ENCODE data around the gene COPS9.

The COPS9 gene

GRCh38 chr2:240134956-240135520 is 1.1 kb downstream of the COPS9 start:
- DNase-seq (ENCODE audit: low read depth) = no peak

DNA sequence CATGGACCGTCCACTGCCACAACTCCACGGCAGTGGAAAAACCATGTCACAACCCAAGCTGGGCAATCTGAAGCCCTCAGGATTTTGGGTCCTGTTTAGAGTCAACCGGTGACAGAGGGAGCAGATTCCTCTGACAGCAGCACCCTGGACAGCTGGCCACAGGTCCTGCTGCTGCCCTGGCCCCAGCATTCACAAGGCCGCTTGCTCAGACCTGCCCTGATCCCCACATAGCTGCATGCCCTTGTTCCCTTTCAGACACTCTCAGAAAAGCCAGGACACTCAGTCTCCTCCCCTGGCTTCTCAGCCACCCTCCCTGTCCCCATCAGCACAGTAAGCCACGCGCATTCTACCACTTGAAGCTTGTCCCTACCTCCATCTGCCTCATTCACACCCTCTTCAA is 1.6 kb downstream of the COPS9 start:
- DNase-seq (ENCODE audit: low read depth) = no peak

DNA sequence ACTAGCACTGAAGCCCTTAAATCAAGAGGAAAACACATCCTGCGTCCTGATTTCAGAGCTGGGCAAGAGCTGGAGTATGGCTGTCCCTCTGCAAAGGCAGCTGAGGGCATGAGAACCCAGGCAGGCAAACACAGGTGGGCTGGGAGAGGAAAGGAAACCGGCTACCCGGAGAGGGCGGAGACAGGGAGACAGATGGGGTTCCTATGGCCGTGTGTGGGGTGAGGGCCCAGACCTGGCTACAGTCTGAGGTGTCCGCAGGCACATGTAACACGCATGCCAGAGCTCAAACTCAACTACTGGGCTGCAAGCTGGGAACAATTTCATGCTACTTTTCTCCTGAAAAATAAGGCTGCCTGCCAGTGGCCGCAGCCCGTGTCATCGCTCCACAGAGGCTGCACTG is 2.7 kb downstream of the COPS9 start:
- DNase-seq (ENCODE audit: low read depth) = no peak

DNA sequence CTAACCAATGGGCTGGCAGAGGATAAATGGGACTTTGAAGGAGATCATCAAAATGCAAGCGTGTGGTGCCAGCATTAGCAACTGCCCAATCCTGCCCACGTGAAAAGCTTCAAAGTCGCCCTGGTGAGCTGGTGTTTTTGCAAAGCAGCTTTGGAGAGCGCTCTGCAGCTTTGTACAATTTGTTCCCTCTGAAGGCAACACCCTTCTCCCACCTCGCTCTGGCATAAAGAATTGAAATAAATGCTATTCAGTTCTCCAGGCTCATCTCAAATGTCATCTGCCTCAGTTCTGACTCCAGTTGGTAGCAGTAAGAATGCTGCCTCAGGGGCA is 3.5 kb downstream of the COPS9 start:
- no peak for DNase-seq (ENCODE audit: low read depth)

DNA sequence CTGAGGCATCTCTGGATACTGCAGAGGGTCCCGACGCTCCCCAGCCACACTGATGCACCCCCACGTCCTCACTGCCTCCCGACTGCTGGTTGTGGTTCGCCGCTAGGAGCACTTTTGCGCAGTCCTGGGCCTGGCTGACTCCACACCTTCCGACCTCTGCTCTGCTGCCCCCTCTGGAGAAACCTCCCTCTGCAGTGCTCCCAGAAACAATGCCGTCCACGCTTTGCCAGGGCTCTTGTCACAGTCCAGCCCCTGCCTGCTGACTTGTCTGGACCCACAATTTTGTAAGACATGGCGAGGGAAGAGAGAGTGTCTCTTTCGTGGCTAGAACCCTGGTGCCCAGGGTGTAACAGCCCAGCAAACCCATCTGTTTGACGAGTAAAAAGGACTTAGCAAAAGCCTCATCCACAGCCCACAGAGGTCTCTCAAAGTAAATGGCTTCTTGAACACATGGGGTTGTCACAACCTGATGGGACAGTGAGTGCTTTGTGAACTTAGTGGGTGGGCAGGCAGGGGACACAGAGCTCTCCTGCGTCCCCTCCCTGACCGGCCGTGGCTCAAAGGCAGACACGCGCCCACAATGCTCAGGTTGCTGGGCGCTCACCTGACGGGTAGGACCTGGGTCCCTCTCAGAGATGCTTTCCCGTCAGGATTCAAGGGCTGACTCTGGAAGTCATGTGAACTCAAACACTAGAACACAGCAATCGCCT is 4.0 kb downstream of the COPS9 start:
- no peak for DNase-seq (ENCODE audit: low read depth)

DNA sequence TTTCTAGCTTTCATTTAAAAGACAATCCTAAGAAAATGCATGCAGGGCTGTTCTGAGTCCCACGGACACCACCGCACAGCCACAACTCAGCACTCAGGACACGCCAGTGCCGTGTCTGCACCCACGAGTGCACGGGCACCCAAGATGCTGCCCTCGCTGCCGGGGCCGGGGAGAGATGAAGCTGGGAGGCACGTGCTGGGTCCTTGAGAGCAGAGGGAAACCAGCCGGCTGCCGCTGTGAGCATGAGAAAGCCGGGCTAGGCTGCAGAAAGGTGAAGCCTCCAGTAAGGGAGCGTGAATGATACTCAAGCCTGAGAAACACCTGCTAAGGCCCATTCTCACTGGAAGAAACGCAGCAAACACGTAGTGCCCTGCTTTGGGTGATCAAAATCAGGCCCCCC is 4.8 kb downstream of the COPS9 start:
- no peak for DNase-seq (ENCODE audit: low read depth)

DNA sequence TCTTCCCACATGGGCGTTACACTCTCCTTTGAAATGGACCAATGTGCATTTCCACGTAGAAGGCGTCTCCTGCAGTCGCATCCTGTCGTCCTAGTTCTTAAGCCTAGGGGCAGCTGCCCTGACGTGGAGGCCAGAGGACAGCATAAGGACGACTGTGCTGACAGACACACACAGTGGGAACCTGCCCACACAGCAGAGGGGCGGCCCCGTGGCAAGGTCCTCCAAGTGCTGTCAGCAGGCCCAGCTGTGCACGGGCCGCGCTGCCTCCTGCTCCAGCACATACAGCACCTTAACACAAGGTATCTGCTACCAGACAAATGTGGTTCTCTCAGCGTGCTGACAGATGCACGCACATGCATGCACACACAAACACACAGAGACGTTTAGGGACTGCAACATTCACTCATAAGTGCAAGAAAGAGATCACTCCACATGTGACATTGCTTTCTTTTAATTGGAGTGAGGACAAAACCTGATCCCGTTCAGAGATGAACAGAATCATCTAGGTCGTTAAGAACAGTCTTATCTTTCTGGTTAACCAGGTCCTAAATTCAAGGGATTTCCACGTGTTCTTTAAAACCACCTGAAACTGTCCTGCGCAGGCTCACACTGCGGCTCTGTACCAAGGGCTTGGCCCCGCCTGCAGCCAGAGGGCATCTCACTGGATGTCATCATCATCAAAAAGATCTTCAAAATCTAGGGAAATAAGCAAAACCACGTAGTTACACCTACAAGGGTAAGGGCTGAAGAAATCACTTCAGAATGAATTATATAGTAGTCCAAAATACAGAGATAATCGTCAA is 5.5 kb downstream of the COPS9 start:
- no peak for DNase-seq (ENCODE audit: low read depth)

GRCh38 chr2:240129731-240130392 is 6.2 kb downstream of the COPS9 start:
- DNase-seq (ENCODE audit: low read depth) = no peak

GRCh38 chr2:240129311-240129710 is 6.8 kb downstream of the COPS9 start:
- DNase-seq (ENCODE audit: low read depth) = no peak

DNA sequence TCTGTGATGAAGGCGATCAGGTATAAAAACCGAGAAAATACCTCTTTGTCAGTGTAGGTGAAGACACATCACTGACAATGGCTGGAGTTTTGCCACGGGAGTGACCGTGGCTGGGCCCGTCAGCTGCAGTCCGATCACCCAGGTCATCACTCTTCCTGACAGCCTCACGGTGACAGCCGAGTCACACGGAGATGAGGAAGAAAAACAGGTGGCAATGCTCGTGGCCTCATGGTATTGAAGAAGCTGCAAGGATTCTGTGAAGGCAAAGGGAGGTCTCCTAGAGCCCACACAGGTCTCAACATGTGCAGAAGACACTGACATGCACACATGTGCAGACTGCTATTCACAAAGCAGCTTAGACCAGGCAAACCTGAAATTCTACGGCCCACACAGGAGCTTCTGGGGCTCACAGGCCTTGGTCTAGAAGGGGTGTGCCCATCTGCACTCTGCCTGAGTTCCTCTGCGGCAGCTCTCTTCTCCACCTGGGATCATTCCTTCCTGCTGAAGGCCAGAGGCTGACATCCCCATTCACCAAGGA is 7.4 kb downstream of the COPS9 start:
- no peak for DNase-seq (ENCODE audit: low read depth)

DNA sequence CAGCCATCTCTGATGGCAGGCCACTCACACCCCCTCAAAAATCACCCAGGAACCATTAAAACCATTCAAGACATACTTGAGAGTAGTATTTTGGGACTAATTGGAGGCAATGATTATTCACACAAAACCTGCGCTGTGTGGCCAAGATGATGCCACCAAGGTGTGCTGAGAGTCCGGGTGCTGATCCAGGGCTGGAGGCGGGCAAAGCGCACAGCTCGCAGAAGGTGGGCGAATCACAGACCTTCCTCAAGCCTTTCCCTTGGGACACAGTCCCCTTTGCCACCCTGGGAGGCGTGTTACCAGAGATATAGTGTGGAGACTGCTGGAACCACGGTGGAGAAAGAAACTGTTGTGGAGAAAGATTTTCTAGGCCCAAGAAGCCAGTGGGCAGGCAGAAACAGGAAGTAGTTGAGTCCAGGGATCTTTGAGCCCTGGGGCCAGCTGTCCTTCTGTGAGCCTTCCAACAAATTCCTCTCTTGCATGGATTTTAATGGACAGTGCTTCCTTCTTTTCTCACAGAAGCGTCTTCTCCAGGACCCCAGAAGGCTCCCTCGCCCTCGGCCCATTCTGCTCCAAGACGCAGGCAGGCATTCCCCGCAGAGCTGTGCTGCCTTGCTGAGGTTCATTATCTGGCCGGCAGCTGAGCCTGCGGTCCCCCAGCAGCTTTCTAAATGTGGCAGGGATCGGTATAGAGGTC is 8.0 kb downstream of the COPS9 start:
- no peak for DNase-seq (ENCODE audit: low read depth)

DNA sequence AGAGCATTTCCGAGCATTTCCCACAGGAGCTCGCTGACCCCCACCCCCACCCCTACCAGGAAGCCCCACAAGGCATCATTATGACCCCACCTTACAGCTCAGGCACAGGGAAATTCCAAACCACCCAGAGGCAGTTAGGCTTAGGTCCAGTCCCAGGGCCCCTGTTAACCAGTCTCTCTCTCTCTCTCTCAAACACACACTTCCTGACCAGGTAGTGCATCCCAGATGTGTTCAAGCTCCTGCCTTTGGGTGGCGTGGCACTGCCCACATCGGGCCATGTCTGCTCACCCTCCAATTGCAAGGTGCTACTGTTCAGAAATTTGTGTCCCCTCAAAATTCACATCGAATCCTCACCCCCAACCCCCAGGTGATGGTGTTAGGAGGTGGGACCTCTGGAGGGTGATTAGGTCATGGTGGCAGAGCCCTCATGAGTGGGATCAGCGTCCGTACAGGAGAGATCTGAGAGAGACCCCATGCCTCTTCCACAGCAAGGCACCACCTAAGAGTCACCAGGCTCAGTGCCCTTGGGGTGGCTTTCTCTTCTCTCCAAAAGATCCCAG is 8.8 kb downstream of the COPS9 start:
- no peak for DNase-seq (ENCODE audit: low read depth)

- DNase-seq (ENCODE audit: low read depth) = no peak
Observed at GRCh38 chr2:240126731-240127130, 9.4 kb downstream of the COPS9 start.

GRCh38 chr2:240125742-240126141 is 10.4 kb downstream of the COPS9 start:
- DNase-seq (ENCODE audit: low read depth) = no peak

DNA sequence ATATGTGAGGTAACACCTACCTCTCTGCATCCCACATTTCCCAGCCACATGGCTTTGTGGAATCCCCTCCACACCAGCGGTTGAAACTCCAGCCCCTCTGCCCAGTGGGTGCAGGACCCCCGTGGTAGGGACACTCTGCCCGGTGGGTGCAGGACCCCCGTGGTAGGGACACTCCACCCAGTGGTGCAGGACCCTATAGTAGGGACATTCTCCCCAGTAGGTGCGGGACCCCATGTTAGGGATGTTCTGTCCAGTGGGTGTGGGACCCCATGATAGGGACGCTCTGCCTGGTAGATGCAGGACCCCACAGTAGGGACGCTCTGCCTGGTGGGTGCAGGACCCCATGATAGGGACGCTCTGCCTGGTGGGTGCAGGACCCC is 11.5 kb downstream of the COPS9 start:
- DNase-seq (ENCODE audit: low read depth) = no peak

DNA sequence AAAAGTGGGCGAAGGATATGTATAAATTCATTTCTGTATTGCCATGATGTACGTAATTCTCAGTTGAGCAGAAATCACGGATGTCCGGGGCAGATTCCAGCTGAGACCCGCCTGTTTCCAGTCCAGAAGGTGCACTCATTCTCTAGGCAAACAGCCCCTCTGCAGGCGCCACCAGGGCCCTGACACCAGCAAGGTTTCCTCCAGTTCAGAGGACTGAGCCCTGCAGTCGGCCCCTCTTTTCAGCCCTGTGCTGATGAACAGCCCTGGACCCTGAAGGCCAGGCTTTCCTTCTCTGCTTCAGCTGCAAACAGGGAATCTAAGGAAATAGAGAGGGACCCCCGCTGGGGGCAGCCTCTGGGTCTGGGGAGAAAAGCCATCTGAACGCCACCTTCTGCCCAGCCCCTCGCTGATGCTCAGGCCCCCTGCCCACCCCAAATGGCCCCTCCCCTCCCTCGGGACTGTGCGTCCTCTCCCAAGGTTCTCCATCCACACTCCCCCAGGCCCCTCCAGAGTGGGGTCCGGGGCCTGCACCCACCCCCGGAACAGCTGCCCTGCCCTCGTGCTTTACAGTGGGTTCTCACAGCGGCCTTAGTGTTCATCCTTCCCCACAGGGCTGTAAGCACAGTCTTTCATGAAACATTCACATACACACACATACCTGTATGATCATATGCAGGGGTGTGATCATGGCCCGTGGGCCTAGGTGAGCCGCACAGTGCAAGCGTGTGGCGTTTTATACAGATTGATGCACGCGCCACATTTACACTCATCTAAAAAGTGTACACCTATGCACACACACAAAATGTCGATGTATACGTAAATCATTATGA is 12.1 kb downstream of the COPS9 start:
- DNase-seq (ENCODE audit: low read depth) = no peak

DNA sequence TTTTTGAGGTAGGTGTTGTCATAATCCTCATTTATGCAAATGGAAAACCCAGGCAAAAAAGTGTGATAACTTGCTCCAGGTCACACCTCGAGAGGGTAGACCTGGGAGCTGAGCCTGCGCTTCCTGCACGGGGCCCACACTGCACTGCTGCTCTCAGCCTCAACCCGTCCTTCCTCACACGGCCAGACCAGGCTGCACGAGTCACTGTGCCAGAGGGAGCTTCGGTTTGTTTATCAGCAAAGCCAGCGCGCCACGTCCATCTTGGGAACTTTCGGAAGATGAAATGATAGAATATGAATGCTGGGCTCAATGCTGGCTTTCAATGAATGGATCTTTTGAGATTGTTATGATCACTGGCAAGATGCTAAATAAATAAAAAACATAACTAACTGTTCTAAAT is 14.4 kb downstream of the COPS9 start:
- no peak for DNase-seq (ENCODE audit: low read depth)

DNA sequence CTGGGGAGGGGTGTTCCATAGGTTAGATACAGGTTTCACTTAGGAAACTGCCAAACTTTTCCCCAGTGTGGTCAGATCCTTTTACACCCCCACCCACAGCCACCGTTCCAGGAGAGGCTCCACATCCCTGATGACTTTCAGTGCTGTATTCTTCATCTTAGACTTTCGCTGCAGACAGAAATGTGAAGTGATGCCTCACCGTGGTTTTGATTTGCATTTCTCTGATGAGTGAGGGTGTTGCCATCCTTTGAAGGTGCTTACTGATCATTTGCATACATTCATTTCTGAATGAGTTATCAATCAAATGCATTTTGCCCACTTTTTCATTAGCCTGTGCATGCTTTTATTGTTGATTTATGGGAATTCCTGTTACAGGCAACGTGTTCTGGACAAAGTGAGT is 14.9 kb downstream of the COPS9 start:
- no peak for DNase-seq (ENCODE audit: low read depth)

DNA sequence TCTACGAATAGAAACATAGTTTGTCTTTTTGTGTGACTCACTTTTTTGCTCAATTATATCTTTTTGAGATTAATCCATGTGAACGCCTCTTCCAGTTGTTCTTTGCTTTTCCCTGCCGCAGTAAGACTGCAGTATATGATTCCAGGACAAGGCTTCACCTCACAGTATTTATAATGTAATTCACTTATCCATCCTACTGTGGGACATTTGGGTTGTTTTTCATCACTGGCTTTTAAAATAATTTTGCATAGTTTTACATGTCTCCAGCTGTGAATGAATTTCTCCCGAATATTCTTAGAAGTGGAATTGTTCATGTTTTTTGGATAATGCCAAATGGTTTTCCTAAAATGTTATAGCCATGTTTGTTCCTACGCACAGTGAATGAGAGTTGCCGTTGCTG is 21.9 kb downstream of the COPS9 start:
- no peak for DNase-seq (ENCODE audit: low read depth)

- DNase-seq (ENCODE audit: low read depth) = no peak
Observed at GRCh38 chr2:240112914-240113690, 23.0 kb downstream of the COPS9 start.
